ENCODE measurements around the gene C1S. TPM values are rescaled to one million over a fixed set of nuclear protein-coding genes. Genes with fewer than 3 reads are reported as not detected.
"Not testable (repeated sequence)": the region's sequence is repeated elsewhere in the genome, so short reads cannot be mapped to it uniquely, and the experiment has no call there.

C1S gene
- total RNA-seq, 4 donors from 2014 or later = 103 to 191 (median 117) TPM

DNA sequence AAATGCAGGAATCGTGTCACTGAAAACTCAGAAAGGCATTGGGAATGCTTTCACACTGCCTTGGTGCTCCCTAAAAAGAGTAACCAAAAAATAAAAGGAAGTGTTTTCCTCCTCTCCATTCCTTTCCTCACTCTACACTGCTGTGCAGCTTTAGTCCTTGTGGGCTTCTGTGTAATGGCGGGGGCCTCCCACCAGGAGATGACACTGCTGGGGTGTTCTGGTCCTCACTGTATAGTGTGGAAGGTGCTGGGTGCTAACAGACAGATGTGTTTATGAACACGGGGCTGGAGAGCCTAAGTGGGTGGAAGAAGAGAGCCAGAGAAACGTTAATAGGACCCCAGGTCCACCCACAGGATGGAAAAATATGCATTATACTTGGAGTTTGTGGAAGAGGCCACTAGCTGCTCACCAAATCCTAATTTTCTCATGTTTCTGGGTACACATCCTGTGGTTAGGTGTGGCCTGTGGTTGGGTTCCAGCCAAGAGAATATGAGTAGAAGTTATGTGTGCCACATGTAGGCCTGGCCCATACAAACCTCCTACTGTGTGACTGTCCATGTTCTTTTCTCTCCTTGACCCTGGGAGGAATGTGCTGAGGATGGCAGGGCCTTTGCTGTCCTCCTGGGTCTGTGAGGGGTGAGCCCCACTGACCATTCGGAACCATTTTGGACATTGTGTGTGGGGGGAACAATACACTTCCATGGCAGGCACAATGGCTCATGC is 14.0 kb upstream of the C1S start:
- intact Hi-C loops (cut with DNase I; ENCODE audit: low total_unique reads) = no loop called here
- H3K9me3 ChIP-seq = no peaks in the 10 kb centered on the region
- H3K4me3 ChIP-seq = no peak overlapping the region
- H3K36me3 ChIP-seq = no peaks in the 10 kb centered on the region
- in situ Hi-C loops (cut with MboI; ENCODE audit: low pct_ligation_motif_present in 1 of 4, low pct_unique_long_range_greater_than_20kb in 1 of 4, low sequenced_read_pairs in 3 of 4) = no loop called here
- DNase-seq = no peak
- H3K27ac ChIP-seq = no peak overlapping the region
- H3K4me1 ChIP-seq = peaks cover 0 to 5% (median 2%) of the 10 kb centered on the region in 4 donors
- TF ChIP-seq, protein P1, sequence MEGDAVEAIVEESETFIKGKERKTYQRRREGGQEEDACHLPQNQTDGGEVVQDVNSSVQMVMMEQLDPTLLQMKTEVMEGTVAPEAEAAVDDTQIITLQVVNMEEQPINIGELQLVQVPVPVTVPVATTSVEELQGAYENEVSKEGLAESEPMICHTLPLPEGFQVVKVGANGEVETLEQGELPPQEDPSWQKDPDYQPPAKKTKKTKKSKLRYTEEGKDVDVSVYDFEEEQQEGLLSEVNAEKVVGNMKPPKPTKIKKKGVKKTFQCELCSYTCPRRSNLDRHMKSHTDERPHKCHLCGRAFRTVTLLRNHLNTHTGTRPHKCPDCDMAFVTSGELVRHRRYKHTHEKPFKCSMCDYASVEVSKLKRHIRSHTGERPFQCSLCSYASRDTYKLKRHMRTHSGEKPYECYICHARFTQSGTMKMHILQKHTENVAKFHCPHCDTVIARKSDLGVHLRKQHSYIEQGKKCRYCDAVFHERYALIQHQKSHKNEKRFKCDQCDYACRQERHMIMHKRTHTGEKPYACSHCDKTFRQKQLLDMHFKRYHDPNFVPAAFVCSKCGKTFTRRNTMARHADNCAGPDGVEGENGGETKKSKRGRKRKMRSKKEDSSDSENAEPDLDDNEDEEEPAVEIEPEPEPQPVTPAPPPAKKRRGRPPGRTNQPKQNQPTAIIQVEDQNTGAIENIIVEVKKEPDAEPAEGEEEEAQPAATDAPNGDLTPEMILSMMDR (IDR thresholded peaks at IDR 0.05) = no peak
- TF ChIP-seq EP300 (IDR thresholded peaks at IDR 0.05; ENCODE audit: low read depth) (no peak), POLR2A (IDR thresholded peaks at IDR 0.05) (no peak), POLR2AphosphoS5 (IDR thresholded peaks at IDR 0.05) (no peak)
- WGBS, 2 donors (ENCODE audit: low coverage in 1 of 2) = 81 to 83% methylated on average over 4 to 5 of the region's 5 CpGs
- no peaks in the 10 kb centered on the region for H3K27me3 ChIP-seq

DNA sequence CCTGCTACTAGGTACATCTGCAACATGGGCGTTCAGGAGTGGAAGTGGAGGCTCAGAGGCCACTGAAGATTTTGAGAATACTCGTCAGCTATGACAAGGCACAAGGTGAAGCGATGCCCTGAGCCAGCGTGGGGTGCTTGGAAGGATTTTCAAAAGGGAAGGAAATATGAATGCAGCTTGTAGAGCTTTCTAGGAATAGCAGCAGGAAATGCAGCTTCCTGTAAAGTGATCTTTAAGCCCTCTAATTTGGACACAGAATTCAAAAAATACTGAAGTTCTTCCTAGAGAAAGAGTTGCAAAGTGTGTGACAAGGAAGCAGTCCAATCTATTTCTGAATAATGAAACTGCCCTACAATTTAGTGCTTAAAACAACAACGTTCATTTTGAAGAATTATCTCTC is 13.2 kb upstream of the C1S start:
- no peak for DNase-seq
- H3K27me3 ChIP-seq = no peaks in the 10 kb centered on the region
- WGBS, 2 donors (ENCODE audit: low coverage in 1 of 2) = 54 to 56% methylated on average over 4 to 5 of the region's 5 CpGs
- H3K27ac ChIP-seq = no peak overlapping the region
- intact Hi-C loops (cut with DNase I; ENCODE audit: low total_unique reads) (no loop called here), in situ Hi-C loops (cut with MboI; ENCODE audit: low pct_ligation_motif_present in 1 of 4, low pct_unique_long_range_greater_than_20kb in 1 of 4, low sequenced_read_pairs in 3 of 4) (no loop called here)
- H3K4me3 ChIP-seq = no peak overlapping the region
- no peak for TF ChIP-seq EP300 (IDR thresholded peaks at IDR 0.05; ENCODE audit: low read depth)
- peaks cover 0 to 5% (median 2%) of the 10 kb centered on the region in 4 donors for H3K4me1 ChIP-seq
- H3K36me3 ChIP-seq = no peaks in the 10 kb centered on the region
- H3K9me3 ChIP-seq = no peaks in the 10 kb centered on the region

DNA sequence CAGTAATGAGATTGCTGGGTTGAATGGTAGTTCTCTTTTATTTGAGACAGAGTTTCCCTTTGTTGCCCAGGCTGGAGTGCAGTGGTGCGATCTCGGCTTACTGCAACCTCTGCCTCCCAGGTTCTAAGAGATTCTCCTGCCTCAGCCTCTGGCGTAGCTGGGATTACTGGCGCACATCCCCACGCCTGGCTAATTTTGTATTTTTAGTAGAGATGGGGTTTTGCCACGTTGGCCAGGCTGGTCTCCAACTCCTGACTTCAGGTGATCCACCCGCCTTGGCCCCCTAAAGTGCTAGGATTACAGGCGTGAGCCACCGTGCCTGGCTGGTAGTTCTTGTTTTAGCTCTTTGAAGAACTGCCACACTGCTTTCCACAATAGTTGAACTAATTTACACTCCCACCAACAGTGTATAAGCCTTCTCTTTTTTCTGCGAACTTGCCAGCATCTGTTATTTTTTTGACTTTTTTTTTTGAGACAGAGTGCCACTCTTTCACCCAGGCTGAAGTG is 11.0 kb upstream of the C1S start:
- H3K36me3 ChIP-seq; in situ Hi-C loops (cut with MboI; ENCODE audit: low pct_ligation_motif_present in 1 of 4, low pct_unique_long_range_greater_than_20kb in 1 of 4, low sequenced_read_pairs in 3 of 4); H3K9me3 ChIP-seq; H3K27ac ChIP-seq; H3K27me3 ChIP-seq; intact Hi-C loops (cut with DNase I; ENCODE audit: low total_unique reads); H3K4me1 ChIP-seq; DNase-seq; H3K4me3 ChIP-seq: not testable (repeated sequence)
- 87 to 92% methylated on average over 8 to 10 of the region's 10 CpGs for WGBS, 2 donors (ENCODE audit: low coverage in 1 of 2)

DNA sequence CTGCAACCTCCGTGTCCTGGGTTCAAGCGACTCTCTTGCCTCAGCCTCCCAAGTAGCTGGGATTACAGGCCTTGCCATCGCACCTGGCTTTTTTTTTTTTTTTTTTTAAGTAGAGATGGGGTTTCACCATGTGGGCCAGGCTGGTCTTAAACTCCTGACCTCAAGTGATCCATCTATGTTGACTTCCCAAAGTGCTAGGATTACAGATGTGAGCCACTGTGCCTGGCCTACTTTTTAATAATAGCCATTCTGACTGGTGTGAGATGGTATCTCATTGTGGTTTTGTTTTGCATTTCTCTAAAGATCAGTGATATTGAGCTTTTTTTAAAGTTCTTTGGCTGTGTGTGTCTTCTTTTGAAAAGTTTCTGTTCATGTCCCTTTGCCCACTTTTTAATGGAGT is 10.5 kb upstream of the C1S start:
- intact Hi-C loops (cut with DNase I; ENCODE audit: low total_unique reads) = not testable (repeated sequence)
- 92 to 94% methylated on average over 3 of the region's 3 CpGs for WGBS, 2 donors (ENCODE audit: low coverage in 1 of 2)

DNA sequence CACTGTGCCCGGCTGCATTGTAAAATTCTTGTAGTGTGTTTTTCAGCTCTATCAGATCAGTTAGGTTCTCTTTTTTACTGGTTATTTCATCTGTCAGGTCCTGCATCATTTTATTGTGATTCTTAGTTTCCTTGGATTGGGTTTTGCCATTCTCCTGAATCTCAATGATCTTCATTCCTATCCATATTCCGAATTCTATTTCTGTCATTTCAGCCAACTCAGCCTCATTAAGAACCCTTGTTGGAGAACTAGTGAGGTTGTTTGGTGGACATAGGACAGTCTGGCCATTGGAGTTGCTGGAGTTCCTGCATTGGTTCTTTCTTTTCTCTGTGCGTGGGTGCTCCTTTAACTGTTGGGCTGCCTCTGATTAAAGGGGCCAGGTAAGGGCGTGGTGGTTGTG is 5.6 kb upstream of the C1S start:
- no peak for DNase-seq
- in situ Hi-C loops (cut with MboI; ENCODE audit: low pct_ligation_motif_present in 1 of 4, low pct_unique_long_range_greater_than_20kb in 1 of 4, low sequenced_read_pairs in 3 of 4) = no loop called here
- WGBS, 2 donors (ENCODE audit: low coverage in 1 of 2) = 84 to 90% methylated on average over 2 to 4 of the region's 4 CpGs
- Histone ChIP-seq H3K9me3 (no peaks in the 10 kb centered on the region), H3K36me3 (no peaks in the 10 kb centered on the region), H3K4me3 (no peak overlapping the region), H3K27me3 (peaks cover 4% of the 10 kb centered on the region), H3K27ac (no peak overlapping the region), H3K4me1 (peaks cover 0 to 5% (median 3%) of the 10 kb centered on the region in 4 donors)
- intact Hi-C loops (cut with DNase I; ENCODE audit: low total_unique reads) = no loop called here
- TF ChIP-seq, protein P1 (IDR thresholded peaks at IDR 0.05) = no peak
- TF ChIP-seq EP300 (IDR thresholded peaks at IDR 0.05; ENCODE audit: low read depth) = no peak
- TF ChIP-seq POLR2A (IDR thresholded peaks at IDR 0.05) = no peak
- no peak for TF ChIP-seq POLR2AphosphoS5 (IDR thresholded peaks at IDR 0.05)

More for the DNA sequence above, 10.5 kb upstream of the C1S start:
- H3K4me3 ChIP-seq; in situ Hi-C loops (cut with MboI; ENCODE audit: low pct_ligation_motif_present in 1 of 4, low pct_unique_long_range_greater_than_20kb in 1 of 4, low sequenced_read_pairs in 3 of 4); H3K4me1 ChIP-seq; H3K27ac ChIP-seq; H3K36me3 ChIP-seq; H3K27me3 ChIP-seq; H3K9me3 ChIP-seq; DNase-seq: not testable (repeated sequence)

DNA sequence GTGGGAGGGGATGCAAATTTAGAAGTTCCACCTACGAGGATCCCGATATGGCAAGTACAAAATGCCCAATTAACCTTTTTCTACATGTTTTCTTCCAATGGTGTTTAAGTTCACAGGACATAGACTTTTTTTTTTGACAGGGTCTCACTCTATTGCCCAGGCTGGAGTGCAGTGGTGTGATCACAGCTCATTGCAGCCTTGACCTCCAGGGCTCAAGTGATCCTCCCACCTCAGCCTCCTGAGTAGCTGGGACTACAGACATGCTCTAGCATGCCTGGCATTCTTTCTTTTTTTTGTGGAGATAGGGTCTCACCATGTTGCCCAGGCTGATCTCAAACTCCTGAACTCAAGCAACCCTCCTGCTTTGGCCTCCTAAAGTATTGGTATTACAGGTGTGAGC is 4.8 kb upstream of the C1S start:
- WGBS, 2 donors (ENCODE audit: low coverage in 1 of 2) = 60 to 91% methylated on average over 2 of the region's 2 CpGs
- intact Hi-C loops (cut with DNase I; ENCODE audit: low total_unique reads); H3K4me1 ChIP-seq; H3K27ac ChIP-seq; DNase-seq; H3K36me3 ChIP-seq; H3K4me3 ChIP-seq; in situ Hi-C loops (cut with MboI; ENCODE audit: low pct_ligation_motif_present in 1 of 4, low pct_unique_long_range_greater_than_20kb in 1 of 4, low sequenced_read_pairs in 3 of 4); H3K27me3 ChIP-seq; H3K9me3 ChIP-seq: not testable (repeated sequence)
